HG02885 (cell line): Measurements from ENCODE around the gene PRKCE.
A peak's percentile ranks its signal among the peaks of the same experiment; 100 is the strongest.
"Not testable (repeated sequence)": the region's sequence is repeated elsewhere in the genome, so short reads cannot be mapped to it uniquely, and the experiment has no call there.

Experiments used
- ATAC-seq: cut with Tn5 transposase; IDR thresholded peaks from one replicate; pipeline ENCODE4 v1.9.1; 2021; ENCODE audit warnings: mild to moderate bottlenecking; ENCODE audit not compliant: unreplicated experiment, poor library complexity

The PRKCE gene

DNA sequence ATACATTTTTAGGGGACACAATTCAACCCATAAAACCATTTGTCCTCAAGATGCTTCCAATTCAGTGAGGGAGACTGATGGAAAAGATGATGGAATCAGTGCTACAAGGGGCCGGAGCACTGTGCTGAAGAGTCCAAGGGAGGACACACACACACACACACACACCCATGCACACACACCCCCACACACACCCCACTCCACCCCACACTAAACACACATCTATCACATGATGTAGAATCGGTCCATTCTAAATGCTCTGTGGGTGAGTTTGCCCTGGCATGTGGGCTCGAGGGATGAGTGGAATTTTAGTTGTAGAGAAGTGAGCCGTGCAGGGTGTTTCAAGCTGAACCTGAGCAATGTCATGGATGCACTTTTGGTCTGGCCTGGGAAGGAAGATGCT lies 41.1 kb downstream of the PRKCE start:
- ATAC-seq, result no peak

DNA sequence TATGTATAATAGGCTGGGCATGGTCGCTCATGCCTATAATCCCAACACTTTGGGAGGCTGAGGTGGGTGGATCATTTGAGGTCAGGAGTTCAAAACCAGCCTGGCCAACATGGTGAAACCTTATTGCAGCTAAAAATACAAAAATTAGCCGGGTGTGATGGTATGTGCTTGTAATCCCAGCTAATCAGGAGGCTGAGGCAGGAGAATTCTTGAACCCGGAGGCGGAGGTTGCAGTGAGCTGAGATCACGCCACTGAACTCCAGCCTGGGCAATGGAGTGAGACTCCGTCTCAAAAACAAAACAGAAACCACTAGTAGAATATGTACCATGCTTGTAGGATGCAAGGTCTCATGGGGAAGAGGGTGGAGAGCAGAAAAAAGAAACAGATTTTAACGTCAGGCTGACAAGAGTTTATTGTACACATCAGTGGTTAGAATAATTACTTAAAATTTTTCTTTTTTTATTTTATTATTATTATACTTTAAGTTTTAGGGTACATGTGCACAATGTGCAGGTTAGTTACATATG lies 44.1 kb downstream of the PRKCE start:
- ATAC-seq, result peak; percentile 51

DNA sequence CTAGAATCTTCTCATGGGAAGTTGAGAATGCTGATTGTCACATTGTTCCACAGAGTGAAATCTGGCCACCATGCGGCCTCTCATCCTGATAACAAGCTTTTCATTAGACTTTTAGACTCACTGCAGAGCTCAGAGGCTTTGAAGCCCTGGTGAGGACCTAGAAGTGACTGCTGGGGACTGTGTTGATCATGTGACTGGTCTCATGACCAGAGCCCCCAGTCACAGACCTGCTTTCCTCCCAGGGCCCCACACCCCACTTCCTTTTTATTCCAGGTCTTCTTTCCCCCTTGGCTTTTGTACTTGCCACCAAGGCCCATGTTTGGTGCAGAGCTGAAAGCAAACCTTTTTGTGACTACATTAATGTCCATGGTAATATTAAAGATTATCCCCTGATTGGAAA lies 45.2 kb downstream of the PRKCE start:
- ATAC-seq, result no peak

DNA sequence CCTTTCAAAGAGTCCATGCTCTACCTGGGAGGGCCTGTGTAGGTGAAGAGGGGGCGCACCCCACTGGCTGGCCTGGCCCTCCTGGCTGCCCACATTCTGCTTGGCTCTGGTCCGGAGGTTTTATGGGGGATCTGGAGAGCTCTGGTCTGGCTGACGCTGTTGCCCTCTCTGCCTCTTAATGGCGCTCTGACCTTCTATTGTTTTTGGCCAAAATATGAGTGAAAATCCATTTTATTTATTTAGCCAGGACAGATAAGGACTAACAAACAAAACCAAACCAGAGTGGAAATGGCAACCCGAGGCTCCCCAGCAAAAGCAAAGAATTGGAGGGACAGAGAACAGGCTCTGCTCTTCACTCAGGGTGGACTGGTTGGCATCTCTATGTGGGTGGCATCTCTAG lies 45.7 kb downstream of the PRKCE start:
- ATAC-seq, result no peak

DNA sequence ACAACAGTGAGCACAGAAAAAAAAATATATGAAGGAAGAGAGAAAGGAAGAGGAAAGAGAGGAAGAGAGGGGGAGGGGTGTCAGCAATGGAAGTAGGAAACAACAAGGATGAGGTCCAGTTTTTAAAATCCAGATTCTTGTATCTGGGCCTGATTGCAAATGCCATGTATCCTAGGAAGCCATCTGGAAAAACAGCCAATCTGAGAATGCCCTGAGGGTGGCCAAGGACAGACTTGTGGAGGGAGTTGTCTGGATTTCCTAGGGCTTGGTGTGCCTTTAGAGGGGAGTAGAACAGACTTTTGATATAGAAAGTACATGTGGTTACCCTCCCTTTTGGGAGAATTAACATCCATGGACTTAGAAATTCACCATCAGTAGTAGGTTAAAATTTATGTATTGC lies 47.1 kb downstream of the PRKCE start:
- no peak for ATAC-seq

DNA sequence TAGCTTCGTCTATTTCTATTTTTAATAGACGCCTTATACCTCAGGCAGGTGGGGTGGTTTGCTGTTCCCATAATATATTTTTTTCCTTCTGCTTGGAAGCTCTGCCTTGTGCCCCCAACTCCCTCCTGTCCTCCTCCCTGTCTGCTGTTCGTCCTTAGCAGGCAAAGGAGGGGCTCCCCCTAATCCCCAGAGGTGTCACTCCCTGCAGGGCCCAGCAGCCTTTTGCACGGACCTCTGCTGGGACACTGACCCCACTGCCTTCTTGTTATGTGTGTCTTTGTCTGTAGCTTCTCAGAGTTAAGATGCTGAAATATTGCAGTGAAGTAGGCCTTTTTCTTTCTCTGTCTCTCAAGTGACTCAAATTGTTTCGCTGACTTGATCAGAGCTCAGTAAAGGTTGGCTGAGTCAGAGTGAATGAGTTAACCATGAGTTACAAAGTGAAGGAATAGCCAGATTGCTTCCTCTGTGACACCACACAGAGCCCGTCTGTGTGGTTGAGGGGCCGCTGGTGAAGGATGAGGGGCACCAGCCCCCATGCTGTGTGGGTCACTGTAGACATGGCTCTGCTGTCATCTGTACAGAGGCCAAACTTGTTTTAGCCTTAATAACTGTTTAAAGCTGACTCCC lies 47.7 kb downstream of the PRKCE start:
- ATAC-seq, result peak; percentile 66

DNA sequence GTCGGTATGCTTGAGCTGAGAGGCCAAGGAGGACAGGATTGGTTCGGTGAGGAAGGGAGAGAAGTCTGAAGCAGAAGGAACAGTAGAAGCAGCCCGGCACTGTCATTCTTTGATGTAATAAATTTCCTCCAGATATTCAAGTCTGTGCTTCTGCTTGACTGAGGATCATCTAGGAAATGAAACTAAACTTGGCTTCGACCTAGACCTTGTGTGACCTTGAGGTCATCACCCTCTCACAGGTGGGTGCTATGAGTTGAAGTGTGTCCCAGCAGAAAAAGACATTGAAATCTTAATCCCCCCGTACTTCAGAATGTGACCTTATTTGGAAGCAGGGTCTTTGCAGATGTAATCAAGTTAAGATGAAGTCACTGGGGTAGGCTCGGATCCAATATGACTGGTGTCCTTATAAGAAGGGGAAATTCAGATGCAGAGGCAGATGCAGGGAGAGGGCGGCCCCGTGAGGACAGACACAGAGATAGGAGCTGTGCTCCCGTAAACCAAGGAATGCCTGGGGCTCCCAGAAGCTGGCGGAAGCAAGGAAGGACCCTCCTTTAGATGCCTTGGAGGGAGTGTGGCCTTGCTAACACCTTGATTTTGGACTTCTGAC lies 49.0 kb downstream of the PRKCE start:
- no peak for ATAC-seq

DNA sequence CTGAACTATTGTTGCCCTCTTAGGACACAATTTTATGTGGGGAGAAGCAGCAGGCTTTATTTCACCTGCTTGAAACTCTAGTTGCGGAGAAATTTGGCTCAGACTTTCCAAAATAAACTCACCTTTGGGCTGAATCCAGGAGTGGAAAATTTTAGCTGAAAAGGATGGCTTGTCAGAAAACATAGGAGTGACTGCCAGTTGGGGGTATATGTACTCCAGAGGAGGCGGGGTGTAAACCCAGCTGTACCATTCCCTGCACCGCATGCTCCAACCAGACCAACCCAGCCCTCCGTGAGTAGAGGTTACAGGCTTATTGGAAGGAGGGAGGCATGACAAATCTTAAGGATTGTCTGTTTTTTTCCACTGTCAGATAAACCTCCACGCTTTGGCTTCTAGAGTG lies 53.8 kb downstream of the PRKCE start:
- ATAC-seq, result no peak

DNA sequence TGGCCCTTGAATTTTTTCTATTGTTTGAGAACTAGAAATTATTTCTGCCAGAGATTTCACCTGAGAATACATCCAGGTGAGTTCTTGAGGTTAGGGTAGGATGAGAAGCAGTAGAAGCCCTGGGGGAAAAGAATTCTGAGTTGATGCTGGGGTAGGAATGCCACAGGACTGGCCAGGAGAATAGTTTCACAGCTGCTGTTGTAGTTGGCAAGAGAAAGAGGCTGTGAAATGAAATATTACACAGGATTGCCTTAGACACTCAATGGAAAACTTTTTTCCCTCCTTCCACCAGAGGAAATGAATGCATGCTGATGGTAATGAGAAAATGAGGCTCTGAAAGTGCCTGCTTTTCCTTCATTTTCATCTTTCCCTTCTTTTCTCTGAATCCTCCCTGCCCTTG lies 54.6 kb downstream of the PRKCE start:
- no peak for ATAC-seq

DNA sequence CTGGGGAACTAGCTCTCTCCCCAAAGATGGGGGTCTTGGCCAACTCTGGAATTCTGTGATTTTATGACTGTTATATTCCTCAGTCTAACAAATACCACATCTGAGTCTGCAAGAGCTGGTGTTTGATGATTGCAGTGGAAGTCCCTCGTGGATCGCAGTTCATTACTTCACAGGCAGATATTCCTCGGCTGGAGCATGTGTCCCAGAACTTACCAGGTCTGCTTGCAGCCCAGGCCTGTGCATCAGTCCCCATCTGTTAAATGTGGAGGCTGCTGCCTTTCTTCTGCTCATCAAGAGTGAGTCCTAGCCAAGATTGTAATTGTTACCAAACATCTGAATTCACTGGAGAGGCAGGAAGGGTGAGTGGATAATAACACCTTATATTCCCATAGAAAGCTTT lies 55.5 kb downstream of the PRKCE start:
- no peak for ATAC-seq

DNA sequence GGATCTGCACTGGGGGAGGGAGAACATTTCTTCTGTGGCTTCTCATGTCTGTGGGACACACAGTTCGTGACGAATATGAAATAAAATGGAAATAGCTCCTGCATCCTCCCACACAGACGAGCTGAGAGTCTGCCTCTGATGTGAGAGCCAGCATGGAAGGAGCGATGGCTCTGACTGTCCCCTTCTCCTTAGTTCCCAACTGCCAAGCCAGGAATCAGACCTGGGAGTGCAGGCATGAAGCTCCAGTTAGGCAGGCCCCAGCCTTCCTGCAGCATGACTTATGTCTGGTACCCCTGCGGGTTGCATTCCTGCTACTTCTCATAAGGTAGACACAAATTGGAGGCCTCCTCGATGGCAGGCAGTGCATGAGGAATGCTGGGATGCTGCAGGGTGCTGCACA lies 56.2 kb downstream of the PRKCE start:
- no peak for ATAC-seq

DNA sequence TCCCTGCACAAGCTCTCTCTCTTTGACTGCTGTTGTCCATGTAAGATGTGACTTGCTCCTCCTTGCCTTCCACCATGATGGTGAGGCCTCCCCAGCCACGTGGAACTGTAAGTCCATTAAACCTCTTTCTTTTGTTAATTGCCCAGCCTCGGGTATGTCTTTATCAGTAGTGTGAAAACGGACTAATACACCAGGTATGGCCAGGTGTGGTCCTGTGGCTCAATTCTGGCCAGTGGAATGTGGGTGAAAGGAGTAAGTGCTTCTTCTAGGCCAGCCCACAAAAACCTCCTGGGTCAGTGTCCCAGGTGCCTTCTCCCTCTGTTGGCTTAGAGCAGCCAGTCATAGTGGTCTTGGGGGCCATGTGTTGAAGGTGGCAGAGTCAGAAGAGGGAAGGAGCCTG lies 57.0 kb downstream of the PRKCE start:
- no peak for ATAC-seq

DNA sequence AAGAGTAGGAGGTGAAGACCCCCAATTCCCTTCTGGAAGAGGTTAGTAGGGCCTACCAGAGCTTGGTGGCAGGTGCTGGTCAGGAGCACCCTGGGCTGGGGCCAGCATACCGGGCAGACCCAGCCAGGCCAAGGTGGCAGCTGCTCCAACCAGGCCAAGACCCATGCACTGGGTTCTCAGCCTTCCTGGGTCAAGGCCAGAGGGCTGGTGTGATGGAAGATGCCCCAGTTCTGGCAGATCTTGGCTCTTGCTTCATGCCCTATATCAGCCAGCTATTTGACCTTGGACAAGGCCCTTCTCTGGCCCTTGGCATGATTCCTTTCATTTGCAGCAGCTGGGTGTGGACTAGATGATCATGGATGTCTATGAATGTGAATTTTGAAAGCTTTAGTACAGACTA lies 57.7 kb downstream of the PRKCE start:
- ATAC-seq, result no peak

DNA sequence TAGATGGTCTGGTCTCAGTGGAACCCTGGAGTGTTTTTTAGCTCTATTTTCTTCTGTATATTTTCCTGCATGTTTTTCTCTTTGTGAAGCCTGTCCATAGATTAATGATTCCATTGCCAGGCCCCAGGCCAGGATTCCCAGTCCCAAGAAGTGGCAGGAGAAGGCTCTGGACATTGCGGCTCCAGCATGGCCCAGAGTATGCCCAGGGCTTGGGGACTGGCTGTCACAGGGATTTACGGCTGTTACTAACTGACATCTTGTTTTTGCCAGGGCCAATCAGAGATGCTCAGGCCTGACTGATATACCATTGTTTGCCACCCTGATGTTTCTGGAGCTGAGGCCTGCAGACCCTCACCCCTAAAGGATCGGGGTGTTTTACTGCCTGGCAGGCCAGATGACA lies 59.0 kb downstream of the PRKCE start:
- no peak for ATAC-seq

DNA sequence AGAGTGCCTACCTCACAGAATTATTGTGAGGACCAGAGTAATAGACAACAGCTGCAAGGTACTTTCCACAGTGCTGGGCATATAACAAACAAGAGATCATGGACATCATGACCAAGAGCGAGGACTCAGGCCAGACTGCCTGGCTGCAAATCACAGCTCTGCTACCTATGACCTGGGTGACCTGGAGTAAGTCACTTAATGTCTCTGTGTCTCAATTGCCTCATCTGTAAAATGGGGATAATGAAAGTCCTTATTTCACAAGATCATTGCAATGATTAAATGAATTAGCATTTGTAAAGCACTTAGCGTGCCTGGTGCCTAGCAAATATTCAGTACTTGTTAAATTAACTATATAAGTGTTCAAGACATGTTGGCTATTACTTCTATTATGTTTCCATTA lies 59.7 kb downstream of the PRKCE start:
- ATAC-seq, result no peak

DNA sequence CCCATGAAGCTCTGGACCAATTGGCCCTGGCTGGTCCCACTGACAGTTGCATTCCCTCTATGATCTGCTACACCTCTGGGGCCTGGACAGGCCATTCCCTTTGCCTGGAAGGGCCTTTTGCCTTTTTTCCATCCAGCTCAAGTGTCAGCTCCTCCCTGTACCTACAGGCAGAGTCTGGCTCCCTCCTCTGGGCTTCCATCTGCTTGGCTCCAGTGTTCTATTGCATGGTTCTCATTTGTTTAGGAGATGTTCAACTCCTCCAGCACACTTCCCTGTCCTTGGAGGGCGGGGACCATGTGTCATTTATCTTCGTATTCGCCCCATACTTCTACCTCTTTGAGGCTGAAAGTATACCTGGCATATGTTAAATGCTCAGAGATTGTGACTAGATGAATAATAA lies 61.1 kb downstream of the PRKCE start:
- no peak for ATAC-seq

DNA sequence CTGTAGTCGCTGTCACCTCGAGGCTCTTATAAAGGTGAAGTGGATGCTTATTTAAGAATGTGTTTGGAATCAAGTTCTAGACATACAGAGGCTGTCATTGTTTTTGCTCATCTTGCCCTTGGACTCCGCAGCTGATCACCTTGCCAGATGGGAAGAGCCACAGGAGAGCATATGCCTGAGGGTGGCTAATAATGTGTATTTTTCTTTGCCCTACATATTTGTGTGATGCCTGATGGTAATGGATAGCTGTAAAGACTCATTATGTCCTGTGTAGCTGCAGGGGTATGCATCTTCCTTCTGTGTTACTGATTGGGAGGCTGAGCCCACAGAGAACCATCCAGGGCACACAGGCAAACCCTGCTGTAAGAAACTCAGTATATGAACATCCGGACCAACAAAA lies 61.7 kb downstream of the PRKCE start:
- ATAC-seq, result peak; percentile 19

DNA sequence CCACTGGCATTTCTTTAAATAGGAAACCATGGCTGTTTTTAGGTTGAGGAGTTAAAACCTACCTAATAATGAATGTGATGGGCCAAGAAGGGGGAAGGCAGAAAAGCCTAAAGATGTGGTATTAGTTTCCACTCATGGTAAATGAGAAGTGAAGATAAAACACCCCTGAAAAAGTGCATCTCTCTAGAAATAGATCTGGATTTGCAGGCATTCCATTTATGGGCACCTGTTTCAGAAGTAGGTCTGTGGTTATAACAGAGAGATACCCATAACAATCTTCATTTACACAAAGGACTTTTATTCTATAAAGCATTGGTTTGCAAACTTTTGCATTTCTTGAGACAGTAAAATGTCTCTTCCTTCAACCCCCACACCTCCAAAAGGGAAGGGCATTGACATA lies 62.1 kb downstream of the PRKCE start:
- peak; percentile 44 for ATAC-seq

DNA sequence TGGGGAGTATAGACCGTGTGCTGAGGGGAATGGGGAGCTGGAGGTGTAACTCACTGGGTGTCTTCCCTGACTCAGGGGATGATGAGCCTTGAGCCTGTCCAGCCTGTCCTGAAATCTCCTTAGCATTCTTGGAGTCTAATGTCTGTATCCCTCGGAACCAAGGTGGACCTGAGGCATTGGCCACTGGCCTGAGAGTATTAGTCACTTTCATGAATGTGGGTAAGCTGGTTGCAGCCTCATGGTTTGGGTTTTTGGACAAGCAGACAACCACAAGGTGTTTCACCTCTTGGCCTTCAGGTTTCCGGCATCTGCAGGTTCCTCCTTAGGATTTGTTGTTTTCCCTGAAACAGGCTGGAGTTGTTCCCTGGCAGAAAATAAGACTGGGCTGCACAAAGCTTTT lies 63.2 kb downstream of the PRKCE start:
- no peak for ATAC-seq

DNA sequence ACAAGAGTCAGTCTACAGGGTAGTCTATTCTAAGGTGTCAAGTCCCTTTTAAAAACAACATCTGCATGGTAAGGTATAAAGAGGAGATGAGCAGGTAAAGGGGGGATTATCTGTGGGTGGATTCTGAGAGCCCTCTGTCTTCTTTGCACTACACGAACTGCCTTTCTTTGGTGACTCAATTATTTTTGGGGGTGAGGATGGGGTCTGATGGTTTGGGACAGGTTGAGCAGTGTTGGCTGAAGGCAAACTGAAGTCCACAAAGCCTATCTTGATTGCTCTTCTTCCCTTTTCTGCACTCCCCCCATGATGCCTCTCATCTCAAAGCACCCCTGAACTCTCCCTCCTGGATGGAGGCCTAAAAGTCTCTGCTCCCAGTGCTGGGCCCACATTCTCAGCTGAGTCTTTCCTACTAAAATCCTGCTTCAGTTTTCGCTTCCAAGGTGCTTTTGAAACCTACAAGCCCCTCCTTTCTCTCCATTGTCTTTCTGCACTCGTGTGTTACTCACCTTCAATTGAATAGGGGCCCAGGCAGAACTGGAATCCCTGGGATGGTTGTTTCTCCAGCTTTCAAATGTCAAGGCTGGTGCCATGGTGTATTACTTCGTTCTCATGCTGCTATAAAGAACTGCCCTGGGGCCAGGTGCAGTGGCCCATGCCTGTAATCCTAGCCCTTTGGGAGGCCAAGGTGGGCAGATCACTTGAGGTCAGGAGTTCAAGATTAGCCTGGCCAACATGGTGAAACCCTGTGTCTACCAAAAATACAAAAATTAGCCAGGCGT lies 64.3 kb downstream of the PRKCE start:
- ATAC-seq, result no peak

DNA sequence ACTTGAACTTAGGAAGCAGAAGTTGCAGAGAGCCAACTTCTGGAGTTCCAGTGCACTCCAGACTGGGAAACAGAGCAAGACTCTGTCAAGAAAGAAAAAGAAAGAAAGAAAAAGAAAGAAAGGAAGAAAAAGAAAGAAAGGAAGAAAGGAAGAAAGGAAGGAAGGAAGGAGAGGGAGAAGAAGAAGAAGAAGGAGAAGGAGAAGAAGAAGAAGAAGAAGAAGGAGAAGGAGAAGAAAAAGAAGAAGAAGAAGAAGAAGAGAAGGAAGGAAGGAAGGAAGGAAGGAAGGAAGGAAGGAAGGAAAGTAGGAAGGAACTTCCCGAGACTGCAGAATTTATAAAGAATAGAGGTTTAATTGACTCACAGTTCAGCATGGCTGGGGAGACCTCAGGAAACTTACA lies 65.0 kb downstream of the PRKCE start:
- not testable (repeated sequence) for ATAC-seq

DNA sequence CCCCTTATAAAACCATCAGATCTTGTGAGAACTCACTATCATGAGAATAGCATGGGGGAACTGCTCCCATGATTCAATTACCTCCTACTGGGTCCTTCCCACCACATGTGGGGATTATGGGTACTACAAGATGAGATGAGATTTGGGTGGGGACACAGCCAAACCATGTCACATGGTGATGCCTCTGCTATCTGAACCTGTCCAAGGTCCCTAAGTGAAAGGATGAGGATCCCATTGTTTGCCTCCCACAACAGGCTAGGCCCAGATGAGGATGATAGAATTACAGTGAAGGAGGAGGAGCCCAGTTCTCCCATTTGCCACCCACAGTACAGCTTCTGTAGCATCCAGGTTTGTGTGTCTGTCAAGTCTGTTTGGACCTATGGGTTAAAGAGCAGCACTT lies 65.4 kb downstream of the PRKCE start:
- no peak for ATAC-seq
